OCI-LY7 (cell line): ENCODE measurements around the gene TBX4. TPM values are rescaled to one million over a fixed set of nuclear protein-coding genes. Genes with fewer than 3 reads are reported as not detected.

Source experiments
- BruUV-seq: library from RNA; stranded (reverse); fragments of 400-500 nt; replicated peaks from 2 replicates; lab custom pipeline; 2021; lab: Mats Ljungman, UMichigan
- CTCF ChIA-PET: fragments of 300-600 bp; sonication (Branson Sonifier 250); formaldehyde crosslinking; loops from one replicate; lab custom pipeline; 2022; ENCODE audit warnings: antibody characterized with exemption; ENCODE audit not compliant: unreplicated experiment; lab: Charles Lee
- POLR2A ChIA-PET: fragments of 300-600 bp; sonication (Branson Sonifier 250); formaldehyde crosslinking; loops from one replicate; lab custom pipeline; 2022; ENCODE audit warnings: antibody characterized with exemption; lab: Charles Lee
- DNase-seq: peaks from one replicate; pipeline ENCODE4 v3.0.0-alpha.2; 2015; ENCODE audit warnings: low spot score
- H2AFZ ChIP-seq: fragments of 200-600 bp; sonication (generic), shearing (Covaris generic); 2 replicates; pipeline ENCODE4 v1.6.1; 2014; ENCODE audit warnings: mild to moderate bottlenecking, antibody characterized with exemption, low read length, moderate library complexity
- H3K27ac ChIP-seq: fragments of 200-600 bp; sonication (generic); 2 replicates; pipeline ENCODE4 v1.5.1; 2014; ENCODE audit warnings: mixed run types, low read depth, mild to moderate bottlenecking, moderate library complexity, low read length, inconsistent platforms; ENCODE audit not compliant: poor library complexity, severe bottlenecking
- H3K36me3 ChIP-seq: fragments of 200-600 bp; sonication (generic); 2 replicates; pipeline ENCODE4 v1.6.1; 2014; ENCODE audit warnings: mild to moderate bottlenecking, antibody characterized with exemption, low read length, moderate library complexity, mixed read lengths; ENCODE audit not compliant: insufficient read depth
- H3K4me1 ChIP-seq: fragments of 200-600 bp; sonication (generic); 2 replicates; pipeline ENCODE4 v1.5.1; 2014; ENCODE audit warnings: mild to moderate bottlenecking, low read length; ENCODE audit not compliant: insufficient read depth, poor library complexity, severe bottlenecking
- H3K4me2 ChIP-seq: fragments of 200-600 bp; sonication (generic); 2 replicates; pipeline ENCODE4 v1.6.1; 2014; ENCODE audit warnings: mild to moderate bottlenecking, low read length
- H3K4me3 ChIP-seq: fragments of 200-600 bp; sonication (generic); 2 replicates; pipeline ENCODE4 v1.5.1; 2014; ENCODE audit warnings: mild to moderate bottlenecking, low read depth, low read length; ENCODE audit not compliant: poor library complexity, severe bottlenecking
- H3K79me2 ChIP-seq: fragments of 200-600 bp; sonication (generic); 2 replicates; pipeline ENCODE4 v1.6.1; 2016; ENCODE audit warnings: low read depth, mild to moderate bottlenecking, low read length, moderate library complexity, mixed read lengths; ENCODE audit not compliant: insufficient read depth
- H3K9me2 ChIP-seq: fragments of 200-600 bp; sonication (generic); 2 replicates; pipeline ENCODE4 v1.6.1; 2016; ENCODE audit warnings: mild to moderate bottlenecking, low read length, mixed read lengths; ENCODE audit not compliant: insufficient read depth
- H3K9me3 ChIP-seq: fragments of 200-600 bp; sonication (generic); 2 replicates; pipeline ENCODE4 v1.6.1; 2014; ENCODE audit warnings: mild to moderate bottlenecking, mixed run types, low read length, mixed read lengths
- H4K20me1 ChIP-seq: fragments of 200-600 bp; sonication (generic); 2 replicates; pipeline ENCODE4 v1.6.1; 2014; ENCODE audit warnings: mild to moderate bottlenecking, antibody characterized with exemption, low read length, moderate library complexity, mixed read lengths; ENCODE audit not compliant: insufficient read depth
- CTCF ChIP-seq: fragments of 200-600 bp; sonication (generic); conservative IDR thresholded peaks from 2 replicates; pipeline ENCODE4 v1.5.1; 2014; ENCODE audit warnings: mild to moderate bottlenecking, antibody characterized with exemption, low read length, moderate library complexity, mixed read lengths
- EZH2phosphoT487 ChIP-seq: fragments of 200-600 bp; sonication (generic); IDR thresholded peaks from 2 replicates; pipeline ENCODE4 v1.6.1; 2018; ENCODE audit warnings: low read depth, borderline replicate concordance, mild to moderate bottlenecking, mixed run types, antibody characterized with exemption, low read length, moderate library complexity, mixed read lengths
- intact Hi-C: fragments of 100-400 bp; cut with micrococcal nuclease; formaldehyde crosslinking; loops from one replicate; pipeline ENCODE4 v1.10.0; 2022; ENCODE audit not compliant: unreplicated experiment
- total RNA-seq, 2 experiments: library from RNA; depleted of rRNA in 1 of 2; stranded (reverse); fragments of >200 nt in 1 of 2; shearing (Covaris generic) in 1 of 2; gene quantifications; 2 replicates each; pipeline ENCODE4 v1.2.3, GENCODE V29; 2014 to 2022

The TBX4 gene
- total RNA-seq, 2 experiments from 2014 or later = not detected

- H3K79me2 ChIP-seq = no peaks in the 10 kb centered on the region
- no peak overlapping the region for H3K4me3 ChIP-seq
- no peak for TF ChIP-seq CTCF
- no peak for TF ChIP-seq EZH2phosphoT487
- DNase-seq = no peak
- intact Hi-C loops = no loop called here
- ChIA-PET CTCF (no interaction called here), POLR2A (interaction anchor here (0.7 kb wide), 1 partner anchor 104 kb away, joined by 3 read pairs; no protein-coding TSS in a partner anchor)
- no peaks in the 10 kb centered on the region for H3K9me3 ChIP-seq
- H3K9me2 ChIP-seq = no peaks in the 10 kb centered on the region
- no TSS peak for BruUV-seq
- no peak overlapping the region for H3K27ac ChIP-seq
- H4K20me1 ChIP-seq = no peaks in the 10 kb centered on the region
- no peak overlapping the region for H3K4me2 ChIP-seq
- no peaks in the 10 kb centered on the region for H3K36me3 ChIP-seq
- no peaks in the 10 kb centered on the region for H3K4me1 ChIP-seq
- 0 out of 2 replicates have a peak overlapping the region, but pooled peaks have one; percentile 30 for H2AFZ ChIP-seq
These were observed 66.9 kb downstream of the TBX4 start for GRCh38 chr17:61519139-61519538.

DNA sequence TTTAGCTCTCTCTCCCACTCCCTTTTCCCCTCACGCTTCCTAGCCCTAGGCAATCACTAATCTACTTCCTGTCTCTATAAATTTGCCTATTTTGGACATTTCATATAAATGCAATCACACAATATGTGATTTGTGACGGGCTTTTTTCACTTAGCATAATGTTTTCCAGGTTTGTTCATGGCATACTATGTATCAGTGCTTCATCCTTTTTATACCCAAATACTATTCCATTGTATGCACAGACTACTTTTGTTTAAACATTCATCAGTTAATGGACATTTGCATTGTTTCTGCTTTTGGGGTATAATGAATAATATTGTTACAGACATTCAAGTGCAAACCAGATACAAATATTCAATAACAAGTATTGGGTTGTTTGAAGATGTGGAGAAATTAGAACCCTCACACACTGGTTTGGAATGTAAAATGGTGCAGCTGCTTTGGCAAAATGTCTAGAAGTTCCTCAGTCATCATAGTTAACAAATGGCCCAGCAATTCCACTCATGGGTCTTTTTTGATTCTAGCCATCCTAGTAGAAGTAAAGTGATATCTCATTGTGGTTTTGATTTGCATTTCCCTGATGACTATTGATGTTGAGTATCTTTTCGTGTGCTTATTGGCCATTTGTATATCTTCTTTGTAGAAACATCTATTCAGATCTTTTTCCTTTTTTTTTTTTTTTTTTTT is 67.7 kb downstream of the TBX4 start:
- no peak overlapping the region for H3K4me3 ChIP-seq
- no peak for TF ChIP-seq EZH2phosphoT487
- no peak for TF ChIP-seq CTCF
- no peaks in the 10 kb centered on the region for H3K9me3 ChIP-seq
- no peak overlapping the region for H3K27ac ChIP-seq
- ChIA-PET POLR2A (interaction anchor here (0.7 kb wide), 1 partner anchor 105 kb away, joined by 3 read pairs; no protein-coding TSS in a partner anchor), CTCF (no interaction called here)
- H2AFZ ChIP-seq = 0 out of 2 replicates have a peak overlapping the region, but pooled peaks have one; percentile 30
- H3K4me1 ChIP-seq = no peaks in the 10 kb centered on the region
- intact Hi-C loops = no loop called here
- no peaks in the 10 kb centered on the region for H3K79me2 ChIP-seq
- no peaks in the 10 kb centered on the region for H3K9me2 ChIP-seq
- no peak overlapping the region for H3K4me2 ChIP-seq
- no peaks in the 10 kb centered on the region for H3K36me3 ChIP-seq
- DNase-seq = no peak
- BruUV-seq = no TSS peak
- no peaks in the 10 kb centered on the region for H4K20me1 ChIP-seq

- no TSS peak for BruUV-seq
- H3K4me3 ChIP-seq = no peak overlapping the region
- no peaks in the 10 kb centered on the region for H3K4me1 ChIP-seq
- H3K36me3 ChIP-seq = no peaks in the 10 kb centered on the region
- no peaks in the 10 kb centered on the region for H3K79me2 ChIP-seq
- no peak overlapping the region for H2AFZ ChIP-seq
- no peaks in the 10 kb centered on the region for H4K20me1 ChIP-seq
- ChIA-PET POLR2A (no interaction called here), CTCF (no interaction called here)
- intact Hi-C loops = no loop called here
- no peaks in the 10 kb centered on the region for H3K9me2 ChIP-seq
- TF ChIP-seq CTCF (no peak), EZH2phosphoT487 (no peak)
- no peak for DNase-seq
- H3K4me2 ChIP-seq = no peak overlapping the region
- H3K9me3 ChIP-seq = no peaks in the 10 kb centered on the region
- no peak overlapping the region for H3K27ac ChIP-seq
These were observed 68.7 kb downstream of the TBX4 start for GRCh38 chr17:61520897-61521296.
